M059J (cell line): ENCODE measurements around the gene FKBP3. TPM values are rescaled to one million over a fixed set of nuclear protein-coding genes. Genes with fewer than 3 reads are reported as not detected.
A peak's percentile ranks its signal among the peaks of the same experiment; 100 is the strongest.
"Not testable (repeated sequence)": the region's sequence is repeated elsewhere in the genome, so short reads cannot be mapped to it uniquely, and the experiment has no call there.

Source experiments
- DNase-seq: peaks from one replicate; pipeline ENCODE4 v3.0.0-alpha.2; 2012; ENCODE audit warnings: low read depth
- total RNA-seq: library from RNA; depleted of rRNA; stranded (reverse); fragments of >200 nt; shearing (Covaris generic); gene quantifications from 2 replicates; pipeline ENCODE4 v1.2.3, GENCODE V29; 2014; rRNA removed

Gene FKBP3
- total RNA-seq = 48.3 and 64.0 TPM in 2 replicates

DNA sequence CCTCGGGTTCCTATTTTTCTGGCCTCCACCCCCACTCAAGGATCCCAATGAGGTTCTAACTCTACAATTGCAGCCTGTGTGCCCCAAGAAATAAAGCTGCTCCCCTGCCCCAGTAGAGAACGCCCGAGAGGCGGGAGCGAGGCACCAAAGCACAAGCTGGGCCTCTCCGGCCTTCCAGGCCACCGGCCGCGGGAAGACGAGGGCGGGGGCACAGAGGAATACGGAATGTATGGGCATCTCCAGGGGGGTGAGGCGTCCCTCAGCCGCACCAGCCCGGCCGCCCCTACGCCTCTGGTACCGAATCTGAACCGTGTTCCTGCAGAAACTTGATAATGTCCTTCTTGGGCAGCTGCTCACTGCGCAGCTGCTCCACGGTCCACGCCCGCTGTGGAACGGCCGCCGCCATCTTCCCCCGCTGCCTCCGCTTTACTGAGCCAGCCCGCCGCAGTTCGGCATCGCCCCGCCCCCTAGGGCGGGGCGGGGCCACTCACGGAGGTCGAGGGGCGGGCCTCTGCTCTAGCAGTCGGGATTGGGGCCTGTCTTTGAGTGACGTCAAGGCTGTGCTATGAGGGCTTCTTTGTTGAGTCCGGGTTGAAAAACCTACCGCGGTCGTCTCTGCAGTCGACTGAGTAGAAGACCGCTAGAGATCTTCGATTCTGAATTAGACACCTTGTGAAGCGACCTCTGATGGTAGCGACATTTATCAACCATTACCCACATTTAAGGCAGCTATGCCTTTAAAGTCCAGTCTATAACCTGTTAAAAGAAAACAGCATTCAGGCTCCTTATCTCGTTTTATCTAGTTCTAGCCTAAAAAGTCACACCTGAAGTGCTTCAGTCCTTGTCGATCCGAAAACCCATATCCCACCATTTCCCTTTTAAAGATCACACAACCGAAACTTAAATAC lies at the start of gene FKBP3:
Gene FKBP3, minus strand, starts transcription at position 431 of the 908 bp plus-strand sequence. Its CDS starts 25 bp downstream, at position 406.
- peak; percentile 98 for DNase-seq

DNA sequence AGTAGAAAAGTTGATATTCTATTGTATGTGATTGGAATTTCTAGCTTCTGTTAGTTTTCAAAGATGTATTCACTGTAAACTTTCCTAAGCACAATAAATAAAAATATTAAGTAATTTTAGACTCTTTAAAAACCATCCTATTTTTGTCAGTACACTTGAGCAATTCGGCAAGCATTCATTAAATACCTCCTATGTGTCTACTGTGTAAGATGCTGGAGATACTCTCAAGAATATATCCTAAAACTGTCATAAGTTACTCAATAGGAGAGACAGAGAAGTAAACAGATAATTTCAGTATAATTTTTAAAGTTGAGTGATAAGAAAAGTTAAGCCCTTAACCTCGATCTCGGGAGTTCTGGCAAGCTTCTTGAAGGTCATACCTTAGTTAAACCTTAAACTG lies 47.5 kb upstream of the FKBP3 start:
- no peak for DNase-seq

DNA sequence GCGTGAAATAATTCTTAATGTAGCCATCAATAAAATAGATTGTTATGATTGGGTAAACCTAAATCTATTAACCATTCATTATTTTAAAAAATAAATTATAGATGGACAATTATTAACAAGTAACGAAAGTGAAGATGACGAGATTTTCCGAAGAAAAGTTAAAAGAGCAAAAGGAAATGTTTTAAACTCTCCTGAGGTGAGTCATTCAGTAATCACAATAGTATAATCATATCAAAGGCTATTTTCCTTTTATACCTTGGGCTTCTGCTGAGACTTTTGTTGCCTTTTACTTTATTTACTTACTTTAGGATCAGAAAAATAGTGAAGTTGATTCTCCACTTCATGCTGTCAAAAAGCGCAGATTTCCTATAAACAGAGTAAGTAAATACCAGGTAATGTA lies 47.0 kb upstream of the FKBP3 start:
- peak; percentile 13 for DNase-seq

DNA sequence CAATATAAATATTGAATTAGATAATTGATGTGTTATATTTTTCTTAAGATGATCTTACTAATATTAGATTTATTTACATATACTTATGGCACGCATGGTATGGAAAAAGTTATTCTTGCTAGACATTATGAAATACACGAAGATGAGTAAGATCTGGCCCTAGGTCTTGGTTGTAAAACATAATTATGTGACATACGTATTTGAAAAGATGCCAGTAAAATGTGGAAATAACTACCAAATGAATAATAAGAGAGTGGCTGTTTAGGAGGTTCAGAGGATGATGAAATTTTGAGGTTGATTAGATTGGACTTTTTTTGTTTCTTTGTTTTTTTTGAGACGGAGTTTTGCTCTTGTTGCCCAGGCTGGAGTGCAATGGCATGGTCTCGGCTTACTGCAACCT lies 42.8 kb upstream of the FKBP3 start:
- DNase-seq = no peak

DNA sequence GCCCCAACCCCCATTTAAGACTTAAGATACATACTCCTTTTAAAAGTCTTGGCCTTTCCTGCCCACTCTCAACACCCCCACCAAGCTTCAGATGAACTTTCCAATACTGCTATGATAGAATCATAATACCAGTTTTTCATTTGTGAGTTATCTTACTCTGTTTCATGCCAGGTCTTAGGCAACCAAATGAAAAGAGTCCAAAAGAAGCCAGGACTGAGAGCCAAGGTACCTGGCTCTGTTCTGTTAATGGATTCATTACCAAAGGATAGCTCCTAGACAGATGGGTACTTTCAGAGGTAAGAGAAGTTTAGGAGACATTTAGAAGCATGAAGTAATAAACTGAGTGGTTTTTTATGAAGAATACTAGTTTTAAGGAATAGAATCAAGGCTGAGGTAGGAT lies 35.6 kb upstream of the FKBP3 start:
- no peak for DNase-seq

DNA sequence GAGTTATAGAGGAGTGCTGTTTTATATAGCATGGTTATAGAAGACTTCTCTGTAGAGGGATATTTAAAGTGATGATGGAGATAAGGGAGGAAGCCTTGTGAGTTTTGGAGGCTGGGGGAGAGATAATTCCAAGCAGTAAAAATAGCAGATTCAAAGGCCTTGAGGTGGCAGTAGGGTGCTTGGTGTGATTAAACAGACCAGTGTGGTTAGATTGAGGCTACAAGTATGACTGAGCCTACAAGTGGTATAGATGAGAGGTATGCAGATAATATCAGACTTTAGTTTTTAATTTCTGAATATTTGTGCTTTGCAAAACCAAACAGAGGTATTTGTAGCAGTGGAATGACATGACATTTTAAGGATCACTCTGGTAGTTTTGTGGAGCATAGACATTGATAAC lies 21.8 kb upstream of the FKBP3 start:
- peak; percentile 18 for DNase-seq

DNA sequence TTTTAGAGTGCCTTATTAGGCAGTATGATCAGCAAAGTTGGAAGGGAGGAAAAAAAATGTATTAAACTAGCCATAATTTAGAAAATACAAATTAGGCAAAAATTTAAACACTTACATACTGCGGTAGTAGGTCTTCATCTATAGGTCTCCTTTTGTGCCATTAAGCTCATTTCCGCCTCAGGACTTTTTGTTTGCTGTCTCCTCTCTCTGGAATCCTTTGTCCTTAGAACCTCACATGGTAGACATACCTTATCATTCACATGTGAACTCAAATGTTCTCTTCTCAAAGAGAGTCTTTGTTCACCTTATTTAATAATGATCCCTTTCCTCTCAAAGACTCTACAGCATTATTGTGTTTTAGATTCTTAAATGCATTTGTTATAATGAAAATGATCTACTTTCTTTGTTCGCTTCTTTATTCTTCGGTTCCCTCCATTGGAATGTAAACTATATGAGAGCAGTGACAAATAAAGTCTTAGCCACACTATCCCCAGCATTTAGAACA lies 16.2 kb upstream of the FKBP3 start:
- DNase-seq = no peak

DNA sequence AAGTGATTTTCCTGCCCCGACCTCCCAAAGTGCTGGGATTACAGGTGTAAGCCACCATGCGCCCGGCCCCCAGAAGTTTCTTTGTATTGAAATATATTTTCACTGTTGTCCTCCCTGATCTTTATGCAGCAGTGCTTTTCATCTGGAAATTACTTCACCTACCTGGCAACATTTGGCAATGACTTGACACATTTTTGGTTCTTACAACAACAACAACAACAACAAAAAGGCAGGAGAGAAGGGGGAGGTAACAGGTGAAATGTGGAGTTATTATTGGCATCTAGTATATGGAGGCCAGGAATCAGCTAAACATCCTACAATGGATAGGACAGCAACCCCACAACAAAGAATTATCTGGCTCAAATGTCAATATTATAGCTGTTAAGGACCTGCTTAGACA lies 15.3 kb upstream of the FKBP3 start:
- DNase-seq = no peak

DNA sequence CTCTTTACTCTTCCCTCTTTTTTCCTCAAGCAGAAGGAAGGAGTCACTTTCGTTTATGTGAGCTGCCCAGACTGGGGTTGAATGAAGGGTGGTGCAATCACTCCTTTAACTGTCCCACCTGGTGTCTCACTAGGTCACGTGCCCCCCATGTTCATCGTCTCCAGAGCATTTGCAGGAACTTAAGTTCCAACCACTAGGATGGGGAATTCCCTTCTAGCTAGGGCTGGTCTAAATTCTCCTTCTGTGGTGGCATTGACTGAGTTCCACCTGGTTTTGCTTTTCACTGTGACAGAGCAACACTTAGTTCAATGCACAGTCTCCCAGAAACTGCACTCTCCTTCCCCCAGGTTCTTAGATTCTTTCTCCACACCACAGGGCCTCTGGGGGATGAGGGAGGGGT lies 10.9 kb upstream of the FKBP3 start:
- no peak for DNase-seq

DNA sequence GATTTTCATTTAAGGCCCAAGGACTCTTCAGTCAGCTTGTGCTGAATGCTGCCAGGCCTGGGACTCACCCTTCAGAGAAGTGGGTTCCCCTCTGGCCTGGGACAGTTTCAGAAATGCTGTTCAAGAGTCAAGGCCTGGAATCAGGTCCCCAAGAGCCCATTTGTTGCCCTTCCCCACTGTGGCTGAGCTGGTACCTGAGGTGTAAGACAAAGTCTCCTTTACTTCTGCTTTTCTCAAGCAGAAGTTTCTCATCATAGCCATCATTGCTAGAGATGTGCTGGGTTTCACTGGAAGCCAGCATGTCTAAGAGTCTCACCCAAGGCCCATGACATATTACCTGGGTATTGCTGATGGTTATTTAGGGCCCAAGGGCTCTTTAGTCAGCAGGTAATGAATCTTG lies 10.4 kb upstream of the FKBP3 start:
- no peak for DNase-seq

DNA sequence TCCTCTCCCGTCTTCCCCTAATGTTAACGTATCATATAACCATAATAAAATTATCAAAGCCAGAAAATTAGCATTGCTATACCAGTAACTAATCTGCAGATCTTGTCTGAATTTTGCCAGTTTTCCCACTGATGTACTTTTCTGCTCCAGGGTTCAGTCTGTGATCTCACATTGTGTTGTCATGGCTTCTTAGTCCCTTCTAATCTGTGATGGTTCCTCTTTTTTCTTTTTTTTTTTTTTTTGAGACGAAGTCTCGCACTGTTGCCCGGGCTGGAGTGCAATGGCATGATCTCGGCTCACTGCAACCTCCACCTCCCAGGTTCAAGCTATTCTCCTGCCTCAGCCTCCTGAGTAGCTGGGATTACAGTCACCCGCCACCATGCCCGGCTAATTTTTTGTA lies 7.8 kb upstream of the FKBP3 start:
- DNase-seq = not testable (repeated sequence)

DNA sequence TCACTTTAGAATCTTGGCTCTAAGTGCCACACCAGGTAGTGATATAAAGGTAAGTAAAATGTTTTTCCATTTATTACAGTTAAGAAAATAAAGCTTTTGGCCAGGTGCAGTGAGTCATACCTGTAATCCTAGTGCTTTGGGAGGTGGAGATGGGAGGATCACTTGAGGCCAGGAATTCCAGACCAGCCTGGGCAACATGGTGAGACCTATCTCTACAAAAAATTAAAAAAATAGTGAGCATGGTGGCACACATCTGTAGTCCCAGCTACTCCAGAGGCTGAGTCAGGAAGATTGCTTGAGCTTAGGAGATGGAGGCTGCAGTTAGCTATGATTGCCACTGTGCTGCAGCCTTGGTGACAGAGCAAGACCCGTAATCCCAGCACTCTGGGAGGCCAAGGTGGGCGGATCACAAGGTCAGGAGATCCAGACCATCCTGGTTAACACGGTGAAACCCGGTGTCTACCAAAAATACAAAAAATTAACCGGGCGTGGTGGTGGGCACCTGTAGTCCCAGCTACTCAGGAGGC lies 6.4 kb upstream of the FKBP3 start:
- peak; percentile 5 for DNase-seq

DNA sequence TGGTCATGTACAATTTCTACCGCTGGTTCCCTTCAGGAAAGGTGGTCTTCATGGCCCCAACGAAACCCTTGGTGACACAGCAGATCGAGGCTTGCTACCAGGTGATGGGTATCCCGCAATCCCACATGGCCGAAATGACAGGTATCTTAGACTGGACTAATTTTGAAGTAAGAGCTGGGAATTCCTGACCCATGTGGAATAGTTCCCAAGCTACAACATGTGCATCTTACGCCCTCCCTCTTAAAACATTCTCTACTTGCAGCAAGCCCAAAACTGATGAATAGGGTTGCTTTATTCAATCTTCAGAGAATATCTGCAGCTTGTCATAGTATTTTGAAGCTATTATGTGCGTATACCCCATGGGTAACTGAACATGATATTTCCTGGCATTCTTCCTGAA lies 2.1 kb upstream of the FKBP3 start:
- peak; percentile 15 for DNase-seq

DNA sequence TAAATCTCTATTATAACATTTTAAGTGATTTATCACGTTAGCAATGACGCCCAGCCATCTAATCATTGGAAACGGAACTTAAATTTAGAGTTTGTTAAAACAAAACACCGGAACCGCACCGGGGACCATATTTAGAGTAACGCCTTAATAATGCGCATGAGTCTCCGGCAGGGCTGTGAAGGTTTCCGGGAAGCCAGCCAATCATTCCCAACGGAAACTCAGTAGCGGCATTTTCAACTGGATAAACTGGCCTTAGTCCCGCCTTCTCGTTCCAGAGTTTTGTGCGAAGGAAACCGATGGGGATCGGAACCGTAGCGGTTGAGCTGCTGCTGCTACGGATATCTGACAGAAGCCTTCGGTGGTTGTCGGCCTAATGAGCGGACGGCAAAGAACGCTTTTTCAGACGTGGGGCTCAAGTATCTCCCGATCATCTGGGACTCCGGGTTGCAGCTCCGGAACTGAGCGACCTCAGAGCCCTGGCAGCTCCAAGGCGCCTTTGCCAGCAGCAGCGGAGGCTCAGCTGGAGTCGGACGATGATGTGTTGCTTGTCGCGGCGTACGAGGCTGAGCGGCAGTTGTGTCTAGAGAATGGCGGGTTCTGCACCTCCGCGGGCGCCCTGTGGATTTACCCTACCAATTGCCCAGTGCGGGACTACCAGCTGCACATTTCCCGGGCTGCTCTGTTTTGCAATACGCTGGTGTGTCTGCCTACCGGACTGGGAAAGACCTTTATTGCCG lies 1.5 kb upstream of the FKBP3 start, which contains the start of gene FANCM:
Gene FANCM, plus strand, starts transcription at position 272 of the 737 bp plus-strand sequence. Its CDS starts 102 bp downstream, at position 374.
- DNase-seq = peak; percentile 98

DNA sequence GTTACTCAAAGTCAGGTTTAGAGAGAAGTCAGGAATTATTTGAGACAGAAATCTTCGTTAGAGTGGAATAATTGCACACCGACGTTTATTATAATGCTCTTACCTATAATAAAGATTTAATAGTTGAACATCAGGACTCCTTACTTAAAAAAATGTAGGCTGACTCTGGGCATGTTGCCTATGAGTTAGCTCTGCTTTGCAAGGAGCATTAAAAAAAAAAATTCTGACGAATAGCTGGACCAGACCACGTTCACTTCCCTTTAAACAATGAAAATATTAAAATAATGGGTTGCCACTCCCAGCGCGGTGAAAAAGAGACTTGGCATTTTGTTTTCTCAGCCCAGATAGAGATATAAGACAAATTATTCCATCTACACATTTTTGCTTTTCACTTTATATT lies 875 bp upstream of the FKBP3 start:
- DNase-seq = no peak

DNA sequence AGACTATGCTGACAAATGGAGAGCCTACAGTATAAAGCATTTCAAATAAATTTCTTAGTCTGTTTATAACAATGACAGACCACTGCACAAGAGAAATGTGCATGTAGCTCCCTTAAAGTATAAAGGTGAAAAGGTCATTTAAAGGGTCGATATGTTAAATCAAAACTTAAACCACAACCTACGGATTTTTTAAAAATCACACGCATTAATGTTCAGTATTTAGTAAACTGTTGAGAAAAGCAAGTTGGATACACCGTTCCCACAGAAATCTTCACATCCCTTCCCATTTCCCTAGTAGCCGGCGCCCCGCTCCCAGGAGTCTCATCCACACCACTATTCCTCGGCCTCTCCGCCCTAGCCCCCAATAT lies 614 bp downstream of the FKBP3 start:
- no peak for DNase-seq

DNA sequence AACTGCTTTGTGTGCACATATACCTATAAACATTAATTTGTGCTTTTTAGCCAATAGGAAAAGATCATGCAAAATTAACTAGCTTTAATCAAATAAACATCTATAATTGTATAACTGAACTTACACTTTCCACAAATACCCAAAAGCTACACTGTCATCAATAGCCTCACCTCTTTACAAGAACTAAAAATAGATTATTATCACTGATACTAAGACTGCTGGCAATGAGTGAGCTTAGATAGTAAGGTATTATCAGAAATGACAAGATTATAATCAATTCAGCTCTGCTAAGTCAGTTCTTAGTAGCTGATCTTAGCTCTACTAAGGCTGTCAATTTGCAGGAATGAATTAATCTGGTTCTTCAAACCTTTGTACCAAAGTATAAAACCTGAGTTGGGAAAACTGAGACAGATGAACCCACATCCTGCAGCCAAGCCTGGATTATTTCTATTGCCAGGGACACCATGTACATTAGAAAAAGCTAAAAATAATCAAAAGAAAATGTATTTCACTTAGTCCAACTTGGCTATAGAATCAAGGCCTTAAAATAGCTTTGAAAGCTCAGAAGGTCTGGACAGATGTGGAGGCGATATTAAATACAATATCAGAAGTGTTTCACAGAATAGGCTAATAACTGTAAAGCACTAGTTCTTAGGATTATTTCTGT lies 5.2 kb downstream of the FKBP3 start:
- DNase-seq = no peak

DNA sequence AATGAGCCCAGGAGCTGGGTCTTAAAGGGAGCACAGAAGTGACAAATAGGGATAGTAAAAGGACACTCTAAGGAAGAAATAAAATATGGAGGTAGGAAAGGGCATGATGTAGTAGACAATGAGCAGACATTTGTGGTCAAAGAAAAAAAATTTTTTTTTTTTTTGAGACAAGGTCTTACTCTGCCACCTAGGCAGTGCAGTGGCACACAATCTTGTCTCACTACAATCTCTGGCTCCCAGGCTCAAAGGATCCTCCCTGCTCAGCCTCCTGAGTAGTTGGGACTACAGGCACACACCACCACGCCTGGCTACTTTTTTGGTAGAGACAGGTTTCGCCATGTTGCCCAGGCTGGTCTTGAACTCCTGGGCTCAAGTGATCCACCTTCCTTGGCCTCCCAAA lies 8.5 kb downstream of the FKBP3 start:
- no peak for DNase-seq

DNA sequence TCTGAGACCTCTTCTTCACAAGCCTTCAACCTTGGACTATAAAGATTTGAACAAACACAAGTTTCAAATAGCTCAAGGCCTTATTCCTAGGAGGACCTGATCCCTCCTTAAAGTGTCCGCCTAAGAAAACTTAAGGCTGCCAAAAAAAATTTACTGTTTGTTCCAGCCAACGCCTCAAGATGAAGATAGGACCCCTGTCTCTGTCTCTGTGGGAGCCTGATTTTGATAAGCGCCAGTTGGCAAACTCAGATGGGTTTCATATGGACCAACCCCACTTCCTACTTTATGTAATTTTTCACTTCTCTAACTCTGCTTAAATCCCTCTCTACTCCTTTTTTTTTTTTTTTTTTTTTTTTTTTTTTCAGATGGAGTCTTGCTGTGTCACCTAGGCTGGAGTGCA lies 11.0 kb downstream of the FKBP3 start:
- no peak for DNase-seq

DNA sequence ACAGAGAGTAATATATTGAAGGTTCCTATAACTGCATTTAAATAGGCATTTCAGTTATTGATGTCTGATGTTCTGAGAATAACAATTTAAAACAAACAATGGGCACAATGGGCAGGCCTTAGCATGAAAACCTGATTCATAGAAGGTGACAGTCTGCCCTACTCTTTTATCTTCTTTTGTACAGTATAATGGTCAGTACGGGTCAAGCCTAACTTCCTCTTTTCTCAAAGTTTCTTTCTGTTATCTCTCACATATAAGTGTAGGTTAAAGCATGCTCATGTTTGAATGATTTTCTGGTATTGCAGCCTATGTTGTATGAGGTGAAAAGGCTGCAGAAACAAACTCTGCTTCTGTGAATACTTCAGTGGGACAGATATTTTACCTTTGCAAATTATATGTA lies 14.2 kb downstream of the FKBP3 start:
- no peak for DNase-seq

DNA sequence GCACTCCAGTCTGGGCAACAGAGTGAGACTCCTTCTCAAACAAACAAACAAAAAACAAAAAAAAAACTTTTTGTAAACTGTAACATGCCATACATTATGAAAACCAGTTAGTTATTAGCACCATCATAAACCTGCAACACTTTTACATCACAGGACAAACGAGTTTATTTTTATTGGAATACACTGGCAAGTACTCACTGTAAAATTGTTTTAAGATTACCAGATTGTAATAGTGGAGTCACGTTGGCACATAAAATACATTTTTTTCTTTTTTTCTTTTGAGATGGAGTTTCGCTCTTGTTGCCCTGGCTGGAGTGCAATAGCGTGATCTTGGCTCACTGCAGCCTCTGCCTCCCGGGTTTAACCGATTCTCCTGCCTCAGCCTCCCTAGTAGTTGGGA lies 15.7 kb downstream of the FKBP3 start:
- DNase-seq = no peak

DNA sequence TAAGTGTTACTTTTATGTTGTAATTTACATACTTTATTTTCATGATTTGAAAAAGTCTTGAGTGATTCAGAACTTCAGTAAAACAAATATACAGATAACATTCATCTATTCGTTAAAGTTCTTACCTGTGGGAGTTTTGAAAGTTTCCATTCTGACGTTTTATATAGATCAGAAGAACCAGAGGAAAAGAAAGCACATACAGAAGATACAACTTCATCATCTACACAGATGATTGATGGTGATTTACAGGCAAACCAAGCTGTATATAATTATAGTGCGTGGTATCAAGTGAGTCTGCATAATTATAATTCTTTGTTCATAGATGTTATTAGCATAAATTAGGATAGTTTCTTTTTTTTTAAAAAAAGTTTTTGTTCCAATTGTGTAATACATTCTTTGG lies 20.0 kb downstream of the FKBP3 start:
- DNase-seq = no peak
